ENCODE measurements around the gene MBOAT1. TPM values are rescaled to one million over a fixed set of nuclear protein-coding genes. Genes with fewer than 3 reads are reported as not detected.

The MBOAT1 gene
- polyA plus RNA-seq, 2 of the 4 experiments (the other 2 are of a cell fraction), result 1.9 to 5.5 TPM

- CTCF ChIA-PET, result interaction anchor here (1.1 kb wide), 1 partner anchor 9 kb away, joined by 3 read pairs; no protein-coding TSS in a partner anchor
- no peak for ATAC-seq
- Histone ChIP-seq H3K4me1 (peaks cover 12% of the 10 kb centered on the region), H3K4me3 (no peak overlapping the region), H3K9me3 (no peaks in the 10 kb centered on the region), H3K27ac (no peak overlapping the region), H3K4me2 (no peak overlapping the region)
- WGBS (ENCODE audit: missing lambda C conversion rate), result 72% methylated on average over 3 of the region's 3 CpGs
- FAIRE-seq, result no peak
- DNase-seq (ENCODE audit: low read depth in 1 of 2, low spot score in 1 of 2), result no peak
- POLR2A ChIA-PET, result no interaction called here
- TF ChIP-seq KDM1A (IDR thresholded peaks at IDR 0.05; ENCODE audit: low read depth), result no peak
- no peak for TF ChIP-seq EP300 (IDR thresholded peaks at IDR 0.05)
- TF ChIP-seq CHD4 (IDR thresholded peaks at IDR 0.05; ENCODE audit: borderline replicate concordance), result no peak
- TF ChIP-seq SMC3 (IDR thresholded peaks at IDR 0.05), result no peak
- TF ChIP-seq TFCP2L1 (CRISPR knock-in tag; IDR thresholded peaks at IDR 0.05), result no peak
- TF ChIP-seq JUNB (IDR thresholded peaks at IDR 0.05), result no peak
- TF ChIP-seq RARB (CRISPR knock-in tag; IDR thresholded peaks at IDR 0.05), result no peak
- TF ChIP-seq GATA3 (IDR thresholded peaks at IDR 0.05; ENCODE audit: borderline replicate concordance), result no peak
- TF ChIP-seq CTCF (IDR thresholded peaks at IDR 0.05), result no peak
Observed at GRCh38 chr6:20210158-20210557, 2.1 kb downstream of the MBOAT1 start.

- Histone ChIP-seq H3K4me1 (peaks cover 15% of the 10 kb centered on the region), H3K27ac (no peak overlapping the region), H3K9me3 (no peaks in the 10 kb centered on the region), H3K4me2 (no peak overlapping the region), H3K4me3 (no peak overlapping the region)
- DNase-seq (ENCODE audit: low read depth in 1 of 2, low spot score in 1 of 2) (no peak), FAIRE-seq (no peak), ATAC-seq (no peak)
- POLR2A ChIA-PET, result no interaction called here
- 91% methylated on average over 2 of the region's 2 CpGs for WGBS (ENCODE audit: missing lambda C conversion rate)
- TF ChIP-seq USF2 (IDR thresholded peaks at IDR 0.05) (no peak), ATOH8 (CRISPR knock-in tag; IDR thresholded peaks at IDR 0.05; ENCODE audit: low read depth) (no peak), CBX8 (IDR thresholded peaks at IDR 0.05) (no peak), FOSB (CRISPR knock-in tag; IDR thresholded peaks at IDR 0.05) (no peak), KDM1A (IDR thresholded peaks at IDR 0.05; ENCODE audit: low read depth) (no peak)
- CTCF ChIA-PET, result no interaction called here
Observed at GRCh38 chr6:20208687-20209378, 3.4 kb downstream of the MBOAT1 start.

GRCh38 chr6:20207088-20207418 lies 5.2 kb downstream of the MBOAT1 start:
- FAIRE-seq (no peak), ATAC-seq (no peak), DNase-seq (ENCODE audit: low read depth in 1 of 2, low spot score in 1 of 2) (no peak)
- Histone ChIP-seq H3K4me2 (no peak overlapping the region), H3K27ac (no peak overlapping the region), H3K9me3 (no peaks in the 10 kb centered on the region), H3K4me3 (no peak overlapping the region), H3K4me1 (peaks cover 24% of the 10 kb centered on the region)
- no peak for TF ChIP-seq PHF8 (IDR thresholded peaks at IDR 0.05; ENCODE audit: borderline replicate concordance, low read depth)
- TF ChIP-seq FOXS1 (CRISPR knock-in tag; IDR thresholded peaks at IDR 0.05), result no peak
- 90% methylated on average over 5 of the region's 5 CpGs for WGBS (ENCODE audit: missing lambda C conversion rate)
- POLR2A ChIA-PET, result no interaction called here
- CTCF ChIA-PET, result interaction anchor here (0.9 kb wide), 1 partner anchor 80 kb away, joined by 3 read pairs; no protein-coding TSS in a partner anchor

- Histone ChIP-seq H3K9me3 (no peaks in the 10 kb centered on the region), H3K4me3 (no peak overlapping the region), H3K4me1 (peaks cover 30% of the 10 kb centered on the region), H3K27ac (no peak overlapping the region), H3K4me2 (no peak overlapping the region)
- POLR2A ChIA-PET, result no interaction called here
- WGBS (ENCODE audit: missing lambda C conversion rate), result 88% methylated on average over 6 of the region's 6 CpGs
- TF ChIP-seq KDM5A (IDR thresholded peaks at IDR 0.05), result no peak
- TF ChIP-seq ZC3H11A (IDR thresholded peaks at IDR 0.05), result no peak
- no peak for TF ChIP-seq RARB (CRISPR knock-in tag; IDR thresholded peaks at IDR 0.05)
- TF ChIP-seq TFCP2L1 (CRISPR knock-in tag; IDR thresholded peaks at IDR 0.05), result no peak
- TF ChIP-seq NR3C1 (IDR thresholded peaks at IDR 0.05), result no peak
- no peak for TF ChIP-seq HES2 (IDR thresholded peaks at IDR 0.05)
- no peak for TF ChIP-seq RAD21 (conservative IDR thresholded peaks at IDR 0.05 in 1 of 2, IDR thresholded peaks at IDR 0.05 in 1 of 2)
- TF ChIP-seq HDAC2 (IDR thresholded peaks at IDR 0.05), result no peak
- no peak for TF ChIP-seq HOXA7 (CRISPR knock-in tag; IDR thresholded peaks at IDR 0.05)
- no peak for TF ChIP-seq PHF8 (IDR thresholded peaks at IDR 0.05; ENCODE audit: borderline replicate concordance, low read depth)
- no peak for TF ChIP-seq SREBF2 (IDR thresholded peaks at IDR 0.05)
- no peak for TF ChIP-seq PBX3 (IDR thresholded peaks at IDR 0.05)
- TF ChIP-seq CEBPB (IDR thresholded peaks at IDR 0.05), result no peak
- no peak for TF ChIP-seq CBX2 (IDR thresholded peaks at IDR 0.05; ENCODE audit: borderline replicate concordance, low read depth)
- DNase-seq (ENCODE audit: low read depth in 1 of 2, low spot score in 1 of 2), result no peak
- CTCF ChIA-PET, result no interaction called here
- no peak for FAIRE-seq
- no peak for ATAC-seq
Observed at GRCh38 chr6:20205722-20206161, 6.5 kb downstream of the MBOAT1 start.

Measured in A549 (cell line).